HepG2 (cell line): ENCODE data around the gene IQGAP2. TPM values are rescaled to one million over a fixed set of nuclear protein-coding genes. Genes with fewer than 3 reads are reported as not detected.

Experiments
- ATAC-seq: fragments of 200-7000 bp; cut with Tn5 transposase; 3 replicates; pipeline ENCODE4 v1.9.1; 2020; ENCODE audit warnings: mild to moderate bottlenecking, moderate library complexity
- BruUV-seq: library from RNA; stranded (reverse); fragments of 400-500 nt; replicated peaks from 2 replicates; lab custom pipeline; 2021; lab: Mats Ljungman, UMichigan
- CTCF ChIA-PET: fragments of 300-600 bp; formaldehyde crosslinking; extraction: SDS; loops from one replicate; lab custom pipeline; 2021; ENCODE audit warnings: low total read pairs, inconsistent platforms, low intra/inter-chr PET ratio; lab: Yijun Ruan, JAX
- POLR2A ChIA-PET: fragments of 350-600 bp; sonication (Branson Sonifier 250); formaldehyde crosslinking; loops from one replicate; lab custom pipeline; 2020; ENCODE audit warnings: antibody characterized with exemption, inconsistent platforms; lab: Yijun Ruan, JAX
- DNase-seq: peaks from one replicate; pipeline ENCODE4 v3.0.0-alpha.2; 2015; ENCODE audit warnings: low spot score
- FAIRE-seq: peaks from 3 replicates; lab custom pipeline; 2011; peaks lifted over from hg19 to GRCh38; lab: Jason Lieb, UNC
- H2AFZ ChIP-seq: one replicate; pipeline ENCODE4 v1.6.1; 2011; ENCODE audit warnings: low read length, inconsistent platforms
- H3K27ac ChIP-seq: fragments of 300-600 bp; 3 replicates; pipeline ENCODE4 v1.8.0; 2011; ENCODE audit warnings: mixed run types, mild to moderate bottlenecking, mixed read lengths, low read length, inconsistent platforms; ENCODE audit not compliant: insufficient read depth; ENCODE audit errors: extremely low read length
- H3K27me3 ChIP-seq, 2 experiments: fragments of 200-600 bp in 1 of 2; 2 replicates in 1 of 2; 3 replicates in 1 of 2; pipeline versions ENCODE4 v1.6.0 to v1.8.0; 2011; ENCODE audit warnings: low read length in 2 of 2, mild to moderate bottlenecking in 2 of 2, moderate library complexity in 2 of 2, inconsistent platforms in 1 of 2; ENCODE audit not compliant: insufficient read depth in 2 of 2, control insufficient read depth in 1 of 2
- H3K36me3 ChIP-seq, 2 experiments: fragments of 200-600 bp in 1 of 2; replicated peaks in 1 of 2; 2 replicates in 1 of 2; 3 replicates in 1 of 2; pipeline versions ENCODE4 v1.5.1 to v1.8.0; 2011; ENCODE audit warnings: low read length in 2 of 2, inconsistent platforms in 1 of 2; ENCODE audit not compliant: insufficient read depth in 2 of 2, control insufficient read depth in 1 of 2
- H3K4me1 ChIP-seq: 2 replicates; pipeline ENCODE4 v1.5.1; 2012; ENCODE audit warnings: low read length, inconsistent platforms; ENCODE audit not compliant: insufficient read depth
- H3K4me2 ChIP-seq: 2 replicates; pipeline ENCODE4 v1.6.0; 2011; ENCODE audit warnings: low read depth, low read length, inconsistent platforms
- H3K4me3 ChIP-seq, 3 experiments: fragments of 200-600 bp in 1 of 3; sonication (generic), shearing (Covaris generic) in 1 of 3; replicated peaks in 1 of 3; 2 replicates each; pipeline ENCODE4 v1.5.1; 2011 to 2016; ENCODE audit warnings: low read length in 3 of 3, inconsistent platforms in 2 of 3, low read depth in 2 of 3, mild to moderate bottlenecking in 2 of 3, control low read depth in 1 of 3, mixed read lengths in 1 of 3; ENCODE audit not compliant: insufficient read depth in 1 of 3
- H3K79me2 ChIP-seq: one replicate; pipeline ENCODE4 v1.6.1; 2011; ENCODE audit warnings: low read length, inconsistent platforms; ENCODE audit not compliant: insufficient read depth
- H3K9ac ChIP-seq: 2 replicates; pipeline ENCODE4 v1.6.0; 2011; ENCODE audit warnings: mild to moderate bottlenecking, low read depth, low read length, inconsistent platforms; ENCODE audit not compliant: insufficient read depth
- H3K9me3 ChIP-seq: 2 replicates; pipeline ENCODE4 v1.5.1; 2012; ENCODE audit warnings: mild to moderate bottlenecking, low read length
- H4K20me1 ChIP-seq: 2 replicates; pipeline ENCODE4 v1.6.0; 2011; ENCODE audit warnings: inconsistent platforms, mild to moderate bottlenecking, low read length, moderate library complexity; ENCODE audit not compliant: insufficient read depth
- ATF7 ChIP-seq, 2 experiments: fragments of 450-650 bp in 1 of 2; sonication (generic) in 1 of 2; formaldehyde crosslinking in 1 of 2; IDR thresholded peaks; 2 replicates each; pipeline versions ENCODE4 v1.4.0 to v1.6.1; 2016 to 2020; ENCODE audit warnings: antibody characterized with exemption in 1 of 2, mild to moderate bottlenecking in 1 of 2, missing genetic modification reagents in 1 of 2
- PHF21A ChIP-seq: sonication (generic); formaldehyde crosslinking; IDR thresholded peaks from 2 replicates; pipeline ENCODE4 v1.5.0; 2020; ENCODE audit warnings: mild to moderate bottlenecking, missing genetic modification reagents
- ZKSCAN5 ChIP-seq: sonication (generic); formaldehyde crosslinking; IDR thresholded peaks from 2 replicates; pipeline ENCODE4 v1.5.1; 2020; ENCODE audit warnings: mild to moderate bottlenecking, missing genetic modification reagents
- ZNF20 ChIP-seq: sonication (generic); formaldehyde crosslinking; IDR thresholded peaks from 2 replicates; pipeline ENCODE4 v1.4.0; 2020; ENCODE audit warnings: mild to moderate bottlenecking, moderate library complexity, missing genetic modification reagents
- ZNF30 ChIP-seq: sonication (generic); formaldehyde crosslinking; IDR thresholded peaks from 2 replicates; pipeline ENCODE4 v1.5.0; 2020; ENCODE audit warnings: mild to moderate bottlenecking, missing genetic modification reagents
- ZNF432 ChIP-seq: sonication (generic); formaldehyde crosslinking; IDR thresholded peaks from 2 replicates; pipeline ENCODE4 v1.5.0; 2020; ENCODE audit warnings: missing genetic modification reagents, mild to moderate bottlenecking, borderline replicate concordance
- WGBS: methylation state at CpG from one replicate; pipeline ENCODE4 v1.1.6; 2017; ENCODE audit warnings: low lambda C conversion rate; 5-methylcytosine and 5-hydroxymethylcytosine counted together
- in situ Hi-C: cut with HindIII; loops from 2 replicates; pipeline ENCODE4 v1.10.0; 2017; ENCODE audit warnings: low pct_unique_long_range_greater_than_20kb; ENCODE audit not compliant: extremely low pct_ligation_motif_present
- intact Hi-C: fragments of 100-400 bp; cut with micrococcal nuclease; formaldehyde crosslinking; loops from one replicate; pipeline ENCODE4 v1.10.0; 2022; ENCODE audit not compliant: unreplicated experiment
- polyA plus RNA-seq, 8 experiments: library from polyadenylated mRNA; depleted of rRNA in 3 of 8; stranded (reverse) in 7 of 8; unstranded in 1 of 8; fragments of >200 nt; fragmentation: Illumina TruSeq in 4 of 8; extraction: Trizol in 4 of 8; gene quantifications; 2 replicates each; pipeline versions ENCODE4 v1.2.1 to v1.2.3, GENCODE V29; 2011 to 2016; ENCODE audit warnings: low read depth in 4 of 8, missing spikeins in 1 of 8, mixed read lengths in 1 of 8; ENCODE audit not compliant: insufficient read depth in 1 of 8
- total RNA-seq, 5 experiments: library from RNA; depleted of rRNA; stranded (reverse); fragments of >200 nt; fragmentation: Illumina TruSeq; extraction: Trizol; gene quantifications; 2 replicates each; pipeline ENCODE4 v1.2.3, GENCODE V29; 2016; ENCODE audit warnings: low read depth in 1 of 5

IQGAP2 gene
- total and polyA plus RNA-seq, 2 of the 13 experiments (the other 11 are each of a cell fraction or from before 2014, with no cell fraction given): 35.2 to 83.3 TPM

- TF ChIP-seq ZNF20 (CRISPR knock-in tag): no peak
- no peak for TF ChIP-seq ZNF30
- no peak for TF ChIP-seq ZNF432 (CRISPR knock-in tag)
- TF ChIP-seq ZKSCAN5 (CRISPR knock-in tag): no peak
These were observed 13.5 kb upstream of the IQGAP2 start (continued) for GRCh38 chr5:76389513-76390154.

- Histone ChIP-seq H3K9ac (no peak overlapping the region), H3K79me2 (no peaks in the 10 kb centered on the region), H3K4me1 (peaks cover 63% of the 10 kb centered on the region), H3K4me3 (no peak overlapping the region), H3K27ac (no peak overlapping the region), H2AFZ (no peak overlapping the region), H4K20me1 (no peaks in the 10 kb centered on the region), H3K4me2 (no peak overlapping the region), H3K9me3 (no peaks in the 10 kb centered on the region), H3K36me3 (no peaks in the 10 kb centered on the region; a peak in 1 of 5 replicates), H3K27me3 (no peaks in the 10 kb centered on the region)
- ChIA-PET POLR2A (no interaction called here), CTCF (no interaction called here)
- DNase-seq (no peak), ATAC-seq (no peak), FAIRE-seq (no peak)
- TF ChIP-seq PHF21A: no peak
- TF ChIP-seq ATF7 (IDR thresholded peaks at IDR 0.05): no peak
- no peak for TF ChIP-seq ATF7 (CRISPR knock-in tag; IDR thresholded peaks at IDR 0.05)
- in situ Hi-C loops (no loop called here), intact Hi-C loops (no loop called here)
- WGBS: 86% methylated on average over 9 of the region's 9 CpGs
- BruUV-seq: no TSS peak
These were observed 12.1 kb upstream of the IQGAP2 start for GRCh38 chr5:76391014-76391413.
